Uterus (tissue), 2 donors: ENCODE data around the gene SSH2.

Experiments used
- POLR2A ChIP-seq, 2 donors: fragments of 450-650 bp; IDR thresholded peaks; one replicate each; pipeline ENCODE4 v1.6.1; 2016; ENCODE audit warnings: antibody characterized with exemption in 2 of 2, mild to moderate bottlenecking in 1 of 2, moderate library complexity in 1 of 2
- TF ChIP-seq, protein P1 (sequence below), 4 experiments: fragments of 200-600 bp in 2 of 4; fragments of 450-650 bp in 2 of 4; sonication (generic) in 2 of 4; IDR thresholded peaks; one replicate each; pipeline ENCODE4 v1.5.1; 2016 to 2019; ENCODE audit warnings: antibody characterized with exemption in 4 of 4, mild to moderate bottlenecking in 2 of 4, moderate library complexity in 1 of 4

- TF ChIP-seq, protein P1, sequence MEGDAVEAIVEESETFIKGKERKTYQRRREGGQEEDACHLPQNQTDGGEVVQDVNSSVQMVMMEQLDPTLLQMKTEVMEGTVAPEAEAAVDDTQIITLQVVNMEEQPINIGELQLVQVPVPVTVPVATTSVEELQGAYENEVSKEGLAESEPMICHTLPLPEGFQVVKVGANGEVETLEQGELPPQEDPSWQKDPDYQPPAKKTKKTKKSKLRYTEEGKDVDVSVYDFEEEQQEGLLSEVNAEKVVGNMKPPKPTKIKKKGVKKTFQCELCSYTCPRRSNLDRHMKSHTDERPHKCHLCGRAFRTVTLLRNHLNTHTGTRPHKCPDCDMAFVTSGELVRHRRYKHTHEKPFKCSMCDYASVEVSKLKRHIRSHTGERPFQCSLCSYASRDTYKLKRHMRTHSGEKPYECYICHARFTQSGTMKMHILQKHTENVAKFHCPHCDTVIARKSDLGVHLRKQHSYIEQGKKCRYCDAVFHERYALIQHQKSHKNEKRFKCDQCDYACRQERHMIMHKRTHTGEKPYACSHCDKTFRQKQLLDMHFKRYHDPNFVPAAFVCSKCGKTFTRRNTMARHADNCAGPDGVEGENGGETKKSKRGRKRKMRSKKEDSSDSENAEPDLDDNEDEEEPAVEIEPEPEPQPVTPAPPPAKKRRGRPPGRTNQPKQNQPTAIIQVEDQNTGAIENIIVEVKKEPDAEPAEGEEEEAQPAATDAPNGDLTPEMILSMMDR (IDR thresholded peaks at IDR 0.05), result no peak
- no peak for TF ChIP-seq POLR2A (IDR thresholded peaks at IDR 0.05)
Observed at GRCh38 chr17:29722411-29723198, 207.4 kb downstream of the SSH2 start.
